Heart left ventricle (tissue), 13 donors: ENCODE data around the gene SMIM3.

Source experiments
- POLR2A ChIP-seq, 2 donors: fragments of 450-650 bp; IDR thresholded peaks; one replicate each; pipeline ENCODE4 v1.6.1; 2017; ENCODE audit warnings: antibody characterized with exemption in 2 of 2, mild to moderate bottlenecking in 2 of 2, moderate library complexity in 2 of 2
- TF ChIP-seq, protein P1 (sequence below), 12 donors: fragments of 200-600 bp; sonication (generic) in 4 of 12; IDR thresholded peaks; one replicate each; pipeline versions ENCODE4 v1.5.0 to v1.8.0; 2018 to 2022; ENCODE audit warnings: antibody characterized with exemption in 12 of 12, mild to moderate bottlenecking in 5 of 12
- donor health status: ischemic (EF 13 %, LVEDD 7.1; RV severe dilation, severe dysfunction).
- donor health status: DM: no; HTN: yes; CAD: no.
- donor health status: DM: no; HTN: no; CAD: no.
- donor health status: ischemic (EF 25% LVEDD 6.9; RV normal size, moderate dysfunction).
- donor health status: ischemic (EF 25% LVEDD 5.7; RV mildly dilated, moderate dysfunction).
- donor health status: ischemic (EF 35%, LVEDD 5.7; RV mildly dilated, moderate dysfunction).
- donor health status: nonischemic (EF 11% LVEDD 7.7; RV severe dilation, severe dysfunction).
- donor health status: DM: yes; HTN: yes; CAD: no.
- donor health status: PGD.
- donor health status: ischemic (EF 29% LVEDD 5.4; RV normal size, mild dysfunction).
- donor health status: nonischemic (EF 23%, LVEDD 6.1; RV moderate dilation, normal function).

DNA sequence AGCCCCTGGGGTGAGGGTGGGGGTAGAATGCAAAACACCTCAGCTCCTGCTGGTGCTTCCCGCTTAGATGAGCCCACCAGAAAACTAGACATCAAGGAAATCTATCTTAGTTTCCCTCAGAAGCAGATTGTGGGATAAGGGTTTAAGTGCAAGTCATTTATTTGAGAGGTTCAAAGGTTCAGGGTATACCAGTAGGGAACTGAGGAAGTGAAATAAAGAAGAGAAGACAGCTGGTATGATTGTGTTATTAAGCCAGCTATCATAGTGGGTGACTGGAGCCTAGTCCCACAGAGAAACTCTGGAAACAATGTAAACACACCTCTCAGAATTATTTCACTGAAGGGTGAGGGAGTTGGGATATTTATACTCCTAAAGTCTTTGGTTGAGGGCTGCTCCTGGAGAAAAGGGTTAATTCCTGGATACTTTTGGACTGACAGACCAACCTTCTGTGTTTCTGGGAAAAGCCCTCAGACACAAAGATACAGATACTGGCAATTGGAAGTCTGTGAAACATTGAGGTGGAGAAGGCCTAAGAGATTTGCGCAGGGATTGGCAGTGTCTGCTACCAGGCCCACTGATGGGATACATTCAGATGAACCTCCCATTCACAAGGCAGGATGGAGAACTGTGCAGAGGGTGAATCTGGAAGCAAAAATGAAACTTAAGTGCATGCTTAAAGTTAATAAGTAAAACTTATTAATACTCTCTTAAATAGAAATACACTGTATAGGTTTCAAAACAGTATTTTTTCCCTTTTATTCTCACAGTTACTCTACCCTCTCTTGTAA, 13.4 kb upstream of the SMIM3 start:
- TF ChIP-seq, protein P1, sequence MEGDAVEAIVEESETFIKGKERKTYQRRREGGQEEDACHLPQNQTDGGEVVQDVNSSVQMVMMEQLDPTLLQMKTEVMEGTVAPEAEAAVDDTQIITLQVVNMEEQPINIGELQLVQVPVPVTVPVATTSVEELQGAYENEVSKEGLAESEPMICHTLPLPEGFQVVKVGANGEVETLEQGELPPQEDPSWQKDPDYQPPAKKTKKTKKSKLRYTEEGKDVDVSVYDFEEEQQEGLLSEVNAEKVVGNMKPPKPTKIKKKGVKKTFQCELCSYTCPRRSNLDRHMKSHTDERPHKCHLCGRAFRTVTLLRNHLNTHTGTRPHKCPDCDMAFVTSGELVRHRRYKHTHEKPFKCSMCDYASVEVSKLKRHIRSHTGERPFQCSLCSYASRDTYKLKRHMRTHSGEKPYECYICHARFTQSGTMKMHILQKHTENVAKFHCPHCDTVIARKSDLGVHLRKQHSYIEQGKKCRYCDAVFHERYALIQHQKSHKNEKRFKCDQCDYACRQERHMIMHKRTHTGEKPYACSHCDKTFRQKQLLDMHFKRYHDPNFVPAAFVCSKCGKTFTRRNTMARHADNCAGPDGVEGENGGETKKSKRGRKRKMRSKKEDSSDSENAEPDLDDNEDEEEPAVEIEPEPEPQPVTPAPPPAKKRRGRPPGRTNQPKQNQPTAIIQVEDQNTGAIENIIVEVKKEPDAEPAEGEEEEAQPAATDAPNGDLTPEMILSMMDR (IDR thresholded peaks at IDR 0.05), result no peak
- TF ChIP-seq POLR2A (IDR thresholded peaks at IDR 0.05), result no peak
